PFSK-1 (cell line): ENCODE data around the gene HLF. TPM values are rescaled to one million over a fixed set of nuclear protein-coding genes. Genes with fewer than 3 reads are reported as not detected.

Experiments
- FOXP2 ChIP-seq: optimal IDR thresholded peaks from 2 replicates; pipeline ENCODE3; 2011; ENCODE audit warnings: borderline replicate concordance, control low read depth, inconsistent platforms; ENCODE audit not compliant: insufficient read depth; ENCODE audit errors: extremely low read length, extremely low read depth
- POLR2AphosphoS5 ChIP-seq: IDR thresholded peaks from 2 replicates; pipeline ENCODE4 v1.6.1; 2012; ENCODE audit warnings: low read depth, mild to moderate bottlenecking, control low read depth, low read length, moderate library complexity
- SIN3A ChIP-seq: IDR thresholded peaks from 2 replicates; pipeline ENCODE4 v1.6.1; 2012; ENCODE audit warnings: mild to moderate bottlenecking, low read length, moderate library complexity, borderline replicate concordance; ENCODE audit not compliant: insufficient read depth
- TAF1 ChIP-seq: IDR thresholded peaks from 2 replicates; pipeline ENCODE4 v1.6.1; 2012; ENCODE audit warnings: low read length, control low read depth, borderline replicate concordance; ENCODE audit not compliant: insufficient read depth
- polyA plus RNA-seq: library from polyadenylated mRNA; unstranded; fragments of >200 nt; gene quantifications from one replicate; pipeline ENCODE4 v1.2.1, GENCODE V29; 2012; ENCODE audit warnings: low read depth, missing spikeins; ENCODE audit not compliant: insufficient read length
- TF ChIP-seq, protein P1 (sequence below), 2 experiments: IDR thresholded peaks; 2 replicates each; pipeline versions ENCODE4 v1.6.1 to v1.8.0; 2011 to 2012; ENCODE audit warnings: low read depth in 2 of 2, low read length in 2 of 2, control low read depth in 1 of 2, inconsistent platforms in 1 of 2, mild to moderate bottlenecking in 1 of 2, moderate library complexity in 1 of 2; ENCODE audit not compliant: insufficient read depth in 1 of 2

HLF gene, protein sequence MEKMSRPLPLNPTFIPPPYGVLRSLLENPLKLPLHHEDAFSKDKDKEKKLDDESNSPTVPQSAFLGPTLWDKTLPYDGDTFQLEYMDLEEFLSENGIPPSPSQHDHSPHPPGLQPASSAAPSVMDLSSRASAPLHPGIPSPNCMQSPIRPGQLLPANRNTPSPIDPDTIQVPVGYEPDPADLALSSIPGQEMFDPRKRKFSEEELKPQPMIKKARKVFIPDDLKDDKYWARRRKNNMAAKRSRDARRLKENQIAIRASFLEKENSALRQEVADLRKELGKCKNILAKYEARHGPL
- 0.39 TPM for polyA plus RNA-seq

DNA sequence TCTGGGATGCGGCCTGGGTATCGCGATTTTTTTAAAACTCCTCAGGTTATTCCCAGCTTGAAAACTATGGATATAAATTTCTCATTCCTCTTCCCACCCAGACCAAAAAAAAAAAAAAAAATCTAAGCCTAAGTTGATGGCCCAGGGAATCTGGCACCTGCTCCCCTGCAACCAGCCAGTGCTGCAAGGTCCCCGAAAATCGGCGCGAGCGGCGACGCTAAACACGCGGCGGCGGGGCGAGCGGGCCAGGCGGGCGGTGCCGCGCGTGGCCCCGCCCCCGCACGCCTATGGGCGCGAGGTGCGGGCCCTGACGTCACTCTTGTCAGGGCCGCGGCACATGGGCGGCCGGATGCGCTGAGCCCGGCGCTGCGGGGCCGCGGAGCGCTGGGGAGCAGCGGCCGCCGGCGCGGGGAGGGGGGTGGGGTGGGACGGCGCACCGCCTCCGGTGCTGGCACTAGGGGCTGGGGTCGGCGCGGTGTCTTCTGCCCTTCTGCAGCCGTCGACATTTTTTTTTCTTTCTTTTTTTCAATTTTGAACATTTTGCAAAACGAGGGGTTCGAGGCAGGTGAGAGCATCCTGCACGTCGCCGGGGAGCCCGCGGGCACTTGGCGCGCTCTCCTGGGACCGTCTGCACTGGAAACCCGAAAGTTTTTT lies at the start of gene HLF:
Gene HLF (plus strand): TSS at position 316 of the 654 bp plus-strand sequence. CDS start 525 bp downstream, outside the sequence.
- TF ChIP-seq FOXP2 (peak; percentile 24), SIN3A (no peak), POLR2AphosphoS5 (no peak), TAF1 (no peak)
- TF ChIP-seq, protein P1, sequence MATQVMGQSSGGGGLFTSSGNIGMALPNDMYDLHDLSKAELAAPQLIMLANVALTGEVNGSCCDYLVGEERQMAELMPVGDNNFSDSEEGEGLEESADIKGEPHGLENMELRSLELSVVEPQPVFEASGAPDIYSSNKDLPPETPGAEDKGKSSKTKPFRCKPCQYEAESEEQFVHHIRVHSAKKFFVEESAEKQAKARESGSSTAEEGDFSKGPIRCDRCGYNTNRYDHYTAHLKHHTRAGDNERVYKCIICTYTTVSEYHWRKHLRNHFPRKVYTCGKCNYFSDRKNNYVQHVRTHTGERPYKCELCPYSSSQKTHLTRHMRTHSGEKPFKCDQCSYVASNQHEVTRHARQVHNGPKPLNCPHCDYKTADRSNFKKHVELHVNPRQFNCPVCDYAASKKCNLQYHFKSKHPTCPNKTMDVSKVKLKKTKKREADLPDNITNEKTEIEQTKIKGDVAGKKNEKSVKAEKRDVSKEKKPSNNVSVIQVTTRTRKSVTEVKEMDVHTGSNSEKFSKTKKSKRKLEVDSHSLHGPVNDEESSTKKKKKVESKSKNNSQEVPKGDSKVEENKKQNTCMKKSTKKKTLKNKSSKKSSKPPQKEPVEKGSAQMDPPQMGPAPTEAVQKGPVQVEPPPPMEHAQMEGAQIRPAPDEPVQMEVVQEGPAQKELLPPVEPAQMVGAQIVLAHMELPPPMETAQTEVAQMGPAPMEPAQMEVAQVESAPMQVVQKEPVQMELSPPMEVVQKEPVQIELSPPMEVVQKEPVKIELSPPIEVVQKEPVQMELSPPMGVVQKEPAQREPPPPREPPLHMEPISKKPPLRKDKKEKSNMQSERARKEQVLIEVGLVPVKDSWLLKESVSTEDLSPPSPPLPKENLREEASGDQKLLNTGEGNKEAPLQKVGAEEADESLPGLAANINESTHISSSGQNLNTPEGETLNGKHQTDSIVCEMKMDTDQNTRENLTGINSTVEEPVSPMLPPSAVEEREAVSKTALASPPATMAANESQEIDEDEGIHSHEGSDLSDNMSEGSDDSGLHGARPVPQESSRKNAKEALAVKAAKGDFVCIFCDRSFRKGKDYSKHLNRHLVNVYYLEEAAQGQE (IDR thresholded peaks at IDR 0.05; ENCODE audit: insufficient read depth in 1 of 2, low read depth in 2 of 2, low read length in 2 of 2) = no peak

DNA sequence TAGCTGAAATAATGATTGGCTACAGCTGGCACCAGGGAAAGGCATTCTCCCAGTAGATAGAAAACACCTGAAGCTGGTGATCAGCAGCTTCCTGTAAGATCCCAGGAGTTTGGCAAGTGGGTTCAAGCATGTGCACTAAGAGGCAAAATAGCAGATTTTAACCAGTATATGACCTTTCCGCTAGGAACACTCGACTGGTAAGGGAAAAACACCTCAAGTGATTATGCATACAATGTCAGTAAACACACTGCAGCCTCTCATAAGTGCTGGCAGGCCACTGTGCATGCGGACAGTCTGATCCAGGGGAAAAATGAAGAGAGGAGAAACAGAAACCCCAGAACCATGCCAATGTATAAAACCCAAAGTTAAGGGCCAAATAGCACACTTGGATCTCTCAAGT lies 49.0 kb upstream of the HLF start:
- TF ChIP-seq FOXP2 = no peak
- no peak for TF ChIP-seq SIN3A
- TF ChIP-seq TAF1 = no peak
- TF ChIP-seq, protein P1 (IDR thresholded peaks at IDR 0.05; ENCODE audit: insufficient read depth in 1 of 2, low read depth in 2 of 2, low read length in 2 of 2) = no peak
- TF ChIP-seq POLR2AphosphoS5 = no peak

DNA sequence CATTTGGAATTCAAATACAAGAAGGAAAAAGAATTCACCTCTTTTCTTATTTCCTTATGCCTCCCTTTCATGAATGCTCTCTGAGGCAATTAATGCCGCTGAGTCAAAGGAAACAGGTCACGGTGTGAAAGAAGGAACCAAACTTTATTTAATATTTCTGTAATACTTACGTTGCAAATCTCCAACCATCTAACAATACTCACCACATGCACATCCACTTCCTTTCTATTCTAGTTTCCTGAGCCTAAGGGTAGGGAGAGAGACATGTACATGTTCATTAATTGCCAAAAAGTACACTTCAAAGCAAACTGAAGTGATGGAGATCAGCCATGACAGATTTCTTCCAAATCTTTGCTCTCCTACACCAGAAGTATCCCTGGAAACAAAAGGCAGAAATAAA lies 47.9 kb upstream of the HLF start:
- TF ChIP-seq TAF1 (no peak), FOXP2 (no peak), POLR2AphosphoS5 (no peak), SIN3A (no peak)
- TF ChIP-seq, protein P1 (IDR thresholded peaks at IDR 0.05; ENCODE audit: insufficient read depth in 1 of 2, low read depth in 2 of 2, low read length in 2 of 2) = no peak

DNA sequence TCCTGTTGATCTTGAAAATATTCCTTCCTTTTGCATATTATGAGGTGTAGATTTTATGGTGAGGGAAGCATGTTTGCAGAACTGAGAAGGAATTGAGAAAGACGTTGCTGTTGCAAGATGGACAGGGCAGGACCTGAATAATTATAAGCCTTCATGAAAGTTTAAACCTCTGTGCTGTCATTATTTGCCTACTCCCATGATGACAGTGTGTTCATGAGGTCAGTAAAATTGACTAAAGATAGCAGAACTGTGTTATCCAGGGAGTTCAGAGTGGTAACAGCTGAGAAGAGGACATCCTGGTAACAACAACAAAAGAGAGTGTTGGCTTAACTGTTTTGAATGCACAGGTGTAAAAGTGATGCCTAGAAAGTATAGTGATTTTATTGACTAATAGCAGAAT lies 45.3 kb upstream of the HLF start:
- TF ChIP-seq SIN3A (no peak), FOXP2 (no peak), TAF1 (no peak), POLR2AphosphoS5 (no peak)
- TF ChIP-seq, protein P1 (IDR thresholded peaks at IDR 0.05; ENCODE audit: insufficient read depth in 1 of 2, low read depth in 2 of 2, low read length in 2 of 2) = no peak
